HEK293T (cell line): ENCODE data around the gene KIAA0513.

Experiments
- CTCF ChIA-PET: fragments of 350-600 bp; formaldehyde crosslinking; extraction: SDS; loops from one replicate; lab custom pipeline; 2021; ENCODE audit warnings: antibody characterized with exemption, inconsistent platforms; lab: Yijun Ruan, JAX
- POLR2A ChIA-PET: fragments of 350-600 bp; formaldehyde crosslinking; extraction: SDS; loops from one replicate; lab custom pipeline; 2020; ENCODE audit warnings: antibody characterized with exemption, inconsistent platforms; lab: Yijun Ruan, JAX
- DNase-seq: peaks from one replicate; pipeline ENCODE4 v3.0.0; 2012; ENCODE audit warnings: mixed read lengths; ENCODE audit errors: extremely low spot score
- ARNT ChIP-seq: fragments of 450-650 bp; IDR thresholded peaks from 2 replicates; pipeline ENCODE4 v1.6.1; 2017; ENCODE audit warnings: mild to moderate bottlenecking
- BHLHE40 ChIP-seq: fragments of 450-650 bp; IDR thresholded peaks from 2 replicates; pipeline ENCODE4 v1.6.1; 2016; ENCODE audit warnings: mild to moderate bottlenecking, moderate library complexity, borderline replicate concordance
- CTBP1 ChIP-seq: fragments of 450-650 bp; IDR thresholded peaks from 2 replicates; pipeline ENCODE4 v1.6.1; 2016; ENCODE audit warnings: borderline replicate concordance
- ELF4 ChIP-seq: fragments of 450-650 bp; IDR thresholded peaks from 2 replicates; pipeline ENCODE4 v1.6.1; 2017; ENCODE audit warnings: antibody characterized with exemption
- FOXA1 ChIP-seq: fragments of 450-650 bp; IDR thresholded peaks from 2 replicates; pipeline ENCODE4 v1.6.1; 2016; ENCODE audit warnings: mild to moderate bottlenecking
- FOXK2 ChIP-seq: fragments of 450-650 bp; IDR thresholded peaks from 2 replicates; pipeline ENCODE4 v1.6.1; 2016; ENCODE audit warnings: mild to moderate bottlenecking
- FOXM1 ChIP-seq: fragments of 450-650 bp; IDR thresholded peaks from 2 replicates; pipeline ENCODE4 v1.6.1; 2017; ENCODE audit warnings: mild to moderate bottlenecking, borderline replicate concordance
- HDGF ChIP-seq: fragments of 450-650 bp; IDR thresholded peaks from 2 replicates; pipeline ENCODE4 v1.6.1; 2017; ENCODE audit warnings: antibody characterized with exemption, borderline replicate concordance
- L3MBTL2 ChIP-seq: fragments of 450-650 bp; conservative IDR thresholded peaks from 2 replicates; pipeline ENCODE4 v1.6.1; 2016; ENCODE audit warnings: mild to moderate bottlenecking
- LEF1 ChIP-seq: fragments of 450-650 bp; IDR thresholded peaks from 2 replicates; pipeline ENCODE4 v1.6.1; 2017; ENCODE audit warnings: mild to moderate bottlenecking, borderline replicate concordance
- NFRKB ChIP-seq: fragments of 450-650 bp; IDR thresholded peaks from 2 replicates; pipeline ENCODE4 v1.6.1; 2016; ENCODE audit warnings: mild to moderate bottlenecking, moderate library complexity
- PKNOX1 ChIP-seq: fragments of 450-650 bp; IDR thresholded peaks from 2 replicates; pipeline ENCODE4 v1.6.1; 2016
- SP1 ChIP-seq: fragments of 450-650 bp; IDR thresholded peaks from 2 replicates; pipeline ENCODE4 v1.6.1; 2017
- SUZ12 ChIP-seq: fragments of 450-650 bp; IDR thresholded peaks from 2 replicates; pipeline ENCODE4 v1.6.1; 2016; ENCODE audit warnings: mild to moderate bottlenecking
- TARDBP ChIP-seq: fragments of 450-650 bp; IDR thresholded peaks from 2 replicates; pipeline ENCODE4 v1.6.1; 2016
- ZNF384 ChIP-seq: fragments of 450-650 bp; IDR thresholded peaks from 2 replicates; pipeline ENCODE4 v1.6.1; 2016

The KIAA0513 gene

GRCh38 chr16:84993926-84994325 is 33.7 kb upstream of the KIAA0513 start:
- POLR2A ChIA-PET = no interaction called here
- TF ChIP-seq TARDBP (no peak), LEF1 (no peak), CTBP1 (no peak), HDGF (no peak), FOXM1 (no peak), FOXA1 (no peak), ELF4 (no peak)
- CTCF ChIA-PET = no interaction called here
- DNase-seq = no peak

- CTCF ChIA-PET = interaction anchor here (0.7 kb wide), 1 partner anchor 279 kb away, joined by 3 read pairs; no protein-coding TSS in a partner anchor
Measured at GRCh38 chr16:84995663-84996062, 31.9 kb upstream of the KIAA0513 start.

GRCh38 chr16:84996365-84996764 is 31.2 kb upstream of the KIAA0513 start:
- DNase-seq = no peak
- ChIA-PET POLR2A (interaction anchor here (1.2 kb wide), 1 partner anchor 15 kb away, joined by 4 read pairs; the partner anchor contains the start of gene ZDHHC7), CTCF (no interaction called here)
- TF ChIP-seq LEF1 (no peak), FOXK2 (no peak), PKNOX1 (no peak), ELF4 (no peak)

More at GRCh38 chr16:84995663-84996062, 31.9 kb upstream of the KIAA0513 start:
- TF ChIP-seq ARNT (no peak), SUZ12 (no peak), HDGF (no peak), BHLHE40 (no peak), FOXM1 (no peak), L3MBTL2 (no peak), LEF1 (no peak), NFRKB (no peak)
- no peak for DNase-seq
- POLR2A ChIA-PET = interaction anchor here (0.6 kb wide), 1 partner anchor 106 kb away, joined by 3 read pairs; no protein-coding TSS in a partner anchor

DNA sequence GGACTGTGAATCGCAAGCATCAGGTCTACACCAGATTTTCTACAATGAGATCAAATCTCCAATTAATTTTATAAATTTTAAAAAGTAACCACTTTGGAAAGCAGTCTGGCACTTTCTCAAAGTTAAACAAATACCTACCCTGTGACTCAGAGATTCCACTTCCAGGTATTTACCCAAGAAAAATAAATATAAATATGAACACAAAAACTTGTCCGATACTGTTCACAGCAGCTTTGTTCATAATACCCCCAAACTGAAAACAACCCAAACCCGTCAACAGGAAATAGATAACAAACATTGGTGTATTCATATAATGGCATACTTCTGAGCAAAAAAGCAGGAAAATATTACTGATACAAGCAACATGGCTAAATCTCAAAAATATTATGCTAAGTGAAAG is 28.4 kb upstream of the KIAA0513 start:
- DNase-seq = no peak
- POLR2A ChIA-PET = interaction anchor here (1.5 kb wide), 1 partner anchor 12 kb away, joined by 6 read pairs; the partner anchor contains the start of gene ZDHHC7
- CTCF ChIA-PET = no interaction called here
- no peak for TF ChIP-seq BHLHE40
- TF ChIP-seq L3MBTL2 = no peak
- TF ChIP-seq TARDBP = no peak
- no peak for TF ChIP-seq FOXM1
- no peak for TF ChIP-seq ZNF384
- no peak for TF ChIP-seq PKNOX1
- no peak for TF ChIP-seq ELF4
- TF ChIP-seq LEF1 = no peak
- TF ChIP-seq HDGF = no peak
- TF ChIP-seq NFRKB = no peak
- no peak for TF ChIP-seq FOXA1
- no peak for TF ChIP-seq ARNT
- TF ChIP-seq SUZ12 = no peak
- TF ChIP-seq FOXK2 = no peak
- no peak for TF ChIP-seq CTBP1

- no peak for DNase-seq
- TF ChIP-seq FOXA1 (no peak), ZNF384 (no peak), LEF1 (no peak), BHLHE40 (no peak)
- POLR2A ChIA-PET = interaction anchor here (2.1 kb wide), 1 partner anchor 11 kb away, joined by 5 read pairs; the partner anchor contains the start of gene ZDHHC7
- CTCF ChIA-PET = no interaction called here
Measured at GRCh38 chr16:84999857-85000480, 27.6 kb upstream of the KIAA0513 start.

DNA sequence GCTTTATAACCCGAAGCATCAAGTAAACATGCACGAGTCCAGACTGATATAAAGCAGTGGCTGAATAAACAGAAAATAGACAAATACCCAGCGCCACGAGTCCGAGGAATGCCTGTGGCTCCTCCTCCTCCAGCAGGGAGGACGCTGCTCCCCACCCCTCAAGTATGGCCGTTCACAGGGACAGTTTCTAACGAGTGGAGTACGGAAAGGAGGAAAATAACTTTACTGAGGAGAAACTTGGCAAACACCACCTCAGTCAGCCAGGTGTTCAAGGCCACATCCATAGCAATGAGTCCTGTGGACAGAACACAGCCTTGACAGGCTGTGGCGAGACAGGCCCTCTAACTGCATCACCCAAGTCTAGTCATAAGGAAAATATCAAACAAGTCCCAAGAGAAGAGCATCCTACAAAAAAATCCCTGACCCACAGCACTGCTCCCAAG is 25.5 kb upstream of the KIAA0513 start:
- CTCF ChIA-PET = no interaction called here
- POLR2A ChIA-PET = interaction anchor here (2.1 kb wide), 1 partner anchor 9 kb away, joined by 5 read pairs; the partner anchor contains the start of gene ZDHHC7
- no peak for DNase-seq
- TF ChIP-seq ARNT (no peak), ELF4 (no peak), SUZ12 (no peak), LEF1 (no peak), BHLHE40 (no peak), FOXM1 (no peak), SP1 (no peak), L3MBTL2 (no peak), HDGF (no peak), PKNOX1 (no peak), NFRKB (no peak), FOXK2 (no peak)
